Measurements from ENCODE around the gene MCTP1.

DNA sequence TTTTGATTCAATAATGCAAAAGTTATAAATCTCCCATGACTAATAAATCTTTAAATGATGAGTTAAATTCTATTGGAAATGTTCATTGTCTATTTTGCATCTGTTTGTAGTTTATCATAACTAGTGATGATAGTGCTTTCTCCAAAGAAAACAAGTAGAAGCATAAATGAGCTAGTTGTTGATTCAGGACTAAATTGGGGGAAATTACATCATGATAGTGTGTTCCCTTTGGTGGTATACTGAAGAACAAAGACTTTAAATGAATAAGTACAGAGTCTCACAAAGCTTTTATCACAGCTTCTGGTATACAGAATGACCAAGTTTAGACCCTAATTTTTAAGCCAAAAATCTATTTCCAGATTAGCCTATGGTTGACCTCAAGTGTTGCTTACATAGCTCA is 173.8 kb downstream of the MCTP1 start:
- TF ChIP-seq POLR2A (IDR thresholded peaks at IDR 0.05; ENCODE audit: low read depth) (no peak), POLR2AphosphoS5 (IDR thresholded peaks at IDR 0.05) (no peak), EP300 (IDR thresholded peaks at IDR 0.05) (no peak)
- TF ChIP-seq, protein P1, sequence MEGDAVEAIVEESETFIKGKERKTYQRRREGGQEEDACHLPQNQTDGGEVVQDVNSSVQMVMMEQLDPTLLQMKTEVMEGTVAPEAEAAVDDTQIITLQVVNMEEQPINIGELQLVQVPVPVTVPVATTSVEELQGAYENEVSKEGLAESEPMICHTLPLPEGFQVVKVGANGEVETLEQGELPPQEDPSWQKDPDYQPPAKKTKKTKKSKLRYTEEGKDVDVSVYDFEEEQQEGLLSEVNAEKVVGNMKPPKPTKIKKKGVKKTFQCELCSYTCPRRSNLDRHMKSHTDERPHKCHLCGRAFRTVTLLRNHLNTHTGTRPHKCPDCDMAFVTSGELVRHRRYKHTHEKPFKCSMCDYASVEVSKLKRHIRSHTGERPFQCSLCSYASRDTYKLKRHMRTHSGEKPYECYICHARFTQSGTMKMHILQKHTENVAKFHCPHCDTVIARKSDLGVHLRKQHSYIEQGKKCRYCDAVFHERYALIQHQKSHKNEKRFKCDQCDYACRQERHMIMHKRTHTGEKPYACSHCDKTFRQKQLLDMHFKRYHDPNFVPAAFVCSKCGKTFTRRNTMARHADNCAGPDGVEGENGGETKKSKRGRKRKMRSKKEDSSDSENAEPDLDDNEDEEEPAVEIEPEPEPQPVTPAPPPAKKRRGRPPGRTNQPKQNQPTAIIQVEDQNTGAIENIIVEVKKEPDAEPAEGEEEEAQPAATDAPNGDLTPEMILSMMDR (IDR thresholded peaks at IDR 0.05): no peak

All from esophagus muscularis mucosa (tissue), 4 donors.